NB4 (cell line): ENCODE measurements around the gene SPRY2.

ENCODE experiments used
- CTCF ChIP-seq: IDR thresholded peaks from one replicate; pipeline ENCODE4 v1.5.1; 2012; ENCODE audit warnings: low read depth, low read length
- MAX ChIP-seq: IDR thresholded peaks from 2 replicates; pipeline ENCODE4 v1.6.1; 2011; ENCODE audit warnings: low read depth, low read length
- MYC ChIP-seq: IDR thresholded peaks from 2 replicates; pipeline ENCODE4 v1.6.1; 2011; ENCODE audit warnings: low read depth, low read length
- POLR2A ChIP-seq: IDR thresholded peaks from 2 replicates; pipeline ENCODE4 v1.6.1; 2011; ENCODE audit warnings: mild to moderate bottlenecking; ENCODE audit not compliant: insufficient read length; ENCODE audit errors: extremely low read depth

DNA sequence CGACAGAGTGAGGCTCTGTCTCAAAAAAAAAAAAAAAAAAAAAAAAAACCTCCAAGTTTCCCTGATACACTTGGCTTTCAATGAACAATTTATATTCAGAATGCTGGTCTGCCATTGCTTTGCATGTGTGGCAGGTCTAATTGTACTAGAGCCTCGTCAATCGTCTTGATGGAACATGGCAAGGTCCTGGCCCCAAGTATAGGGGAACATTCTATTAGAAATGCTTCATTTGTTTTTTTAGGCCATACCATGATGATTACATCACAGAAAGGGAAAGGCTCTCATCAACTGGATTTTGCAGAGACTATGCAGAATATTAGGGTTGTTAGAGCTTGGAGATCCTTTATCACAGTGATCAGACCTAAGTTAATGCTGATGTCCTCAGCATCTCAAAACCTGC, 28.0 kb downstream of the SPRY2 start:
- no peak for TF ChIP-seq CTCF
- no peak for TF ChIP-seq POLR2A
- no peak for TF ChIP-seq MAX
- no peak for TF ChIP-seq MYC
